Mucosa of gallbladder (tissue), 1 donor: ENCODE data around the gene MRPS23. TPM values are rescaled to one million over a fixed set of nuclear protein-coding genes. Genes with fewer than 3 reads are reported as not detected.

Experiments used
- DNase-seq: peaks from one replicate; pipeline ENCODE4 v3.0.0-alpha.2; 2020; ENCODE audit warnings: low spot score
- total RNA-seq: library from RNA; stranded (reverse); gene quantifications from one replicate; pipeline ENCODE4 v1.2.1, GENCODE V29; 2021
- donor health status: DM: no; HTN: no; CAD: no.

MRPS23 gene
- total RNA-seq, 1 donor from 2014 or later, result 32.5 TPM

- peak; percentile 70 for DNase-seq
Measured at GRCh38 chr17:57879437-57880085, 29.7 kb upstream of the MRPS23 start.

GRCh38 chr17:57877803-57878377 lies 28.0 kb upstream of the MRPS23 start:
- no peak for DNase-seq

- DNase-seq, result no peak
Measured at GRCh38 chr17:57876866-57877237, 27.0 kb upstream of the MRPS23 start.

- no peak for DNase-seq
Measured at GRCh38 chr17:57876023-57876865, 26.4 kb upstream of the MRPS23 start.

GRCh38 chr17:57875290-57876022 lies 25.6 kb upstream of the MRPS23 start:
- DNase-seq, result peak; percentile 79

- peak; percentile 75 for DNase-seq
Measured at GRCh38 chr17:57874434-57875289, 24.8 kb upstream of the MRPS23 start.

GRCh38 chr17:57874058-57874419 lies 24.2 kb upstream of the MRPS23 start:
- DNase-seq, result no peak

GRCh38 chr17:57873261-57874057 lies 23.6 kb upstream of the MRPS23 start:
- no peak for DNase-seq

- no peak for DNase-seq
Measured at GRCh38 chr17:57872536-57872935, 22.7 kb upstream of the MRPS23 start.

- DNase-seq, result no peak
Measured at GRCh38 chr17:57871863-57872262, 22.0 kb upstream of the MRPS23 start.

GRCh38 chr17:57871155-57871554 lies 21.3 kb upstream of the MRPS23 start:
- no peak for DNase-seq

- no peak for DNase-seq
Measured at GRCh38 chr17:57870283-57870635, 20.4 kb upstream of the MRPS23 start.

- DNase-seq, result no peak
Measured at GRCh38 chr17:57869617-57870282, 19.9 kb upstream of the MRPS23 start.

- DNase-seq, result no peak
Measured at GRCh38 chr17:57868910-57869616, 19.2 kb upstream of the MRPS23 start.

GRCh38 chr17:57868007-57868909 lies 18.4 kb upstream of the MRPS23 start:
- DNase-seq, result peak; percentile 59

- DNase-seq, result no peak
Measured at GRCh38 chr17:57867126-57867525, 17.3 kb upstream of the MRPS23 start.

GRCh38 chr17:57866723-57867122 lies 16.9 kb upstream of the MRPS23 start:
- no peak for DNase-seq

- DNase-seq, result no peak
Measured at GRCh38 chr17:57866319-57866718, 16.5 kb upstream of the MRPS23 start.
